GM23338 (cell line): Measurements from ENCODE around the gene POLD2. TPM values are rescaled to one million over a fixed set of nuclear protein-coding genes. Genes with fewer than 3 reads are reported as not detected.
A peak's percentile ranks its signal among the peaks of the same experiment; 100 is the strongest.

ENCODE experiments used
- ATAC-seq: fragments of 200-7000 bp; cut with Tn5 transposase; 3 replicates; pipeline ENCODE4 v1.9.1; 2020
- DNase-seq: peaks from one replicate; pipeline ENCODE4 v3.0.0-alpha.2; 2015; ENCODE audit warnings: low spot score
- H2AFZ ChIP-seq: fragments of 200-600 bp; sonication (generic); 2 replicates; pipeline ENCODE4 v1.8.0; 2016; ENCODE audit warnings: antibody characterized with exemption, mild to moderate bottlenecking, moderate library complexity
- H3F3A ChIP-seq: fragments of 200-600 bp; sonication (generic); replicated peaks from 2 replicates; pipeline ENCODE4 v1.8.0; 2017; ENCODE audit warnings: antibody characterized with exemption, mixed run types, low read depth
- H3K27ac ChIP-seq: fragments of 200-600 bp; sonication (generic); 2 replicates; pipeline ENCODE4 v1.6.1; 2016; ENCODE audit warnings: low read depth
- H3K27me3 ChIP-seq: fragments of 200-600 bp; sonication (generic); 2 replicates; pipeline ENCODE4 v1.8.0; 2016; ENCODE audit warnings: mild to moderate bottlenecking, mixed run types, moderate library complexity; ENCODE audit not compliant: insufficient read depth
- H3K36me3 ChIP-seq: fragments of 200-600 bp; sonication (generic); 2 replicates; pipeline ENCODE4 v1.8.0; 2016; ENCODE audit warnings: mild to moderate bottlenecking; ENCODE audit not compliant: insufficient read depth
- H3K4me1 ChIP-seq: fragments of 200-600 bp; sonication (generic); 2 replicates; pipeline ENCODE4 v1.8.0; 2016; ENCODE audit warnings: mild to moderate bottlenecking, moderate library complexity; ENCODE audit not compliant: insufficient read depth
- H3K4me2 ChIP-seq: fragments of 200-600 bp; sonication (generic); 2 replicates; pipeline ENCODE4 v1.7.1; 2017; ENCODE audit warnings: mixed run types
- H3K4me3 ChIP-seq: fragments of 200-600 bp; sonication (generic); 2 replicates; pipeline ENCODE4 v1.6.1; 2016; ENCODE audit warnings: mixed run types
- H3K79me2 ChIP-seq: fragments of 200-600 bp; sonication (generic); replicated peaks from 2 replicates; pipeline ENCODE4 v1.8.0; 2017; ENCODE audit warnings: mild to moderate bottlenecking; ENCODE audit not compliant: insufficient read depth
- H3K9me2 ChIP-seq: fragments of 200-600 bp; sonication (generic); 2 replicates; pipeline ENCODE4 v1.8.0; 2017; ENCODE audit not compliant: insufficient read depth
- H4K20me1 ChIP-seq: fragments of 200-600 bp; sonication (generic); replicated peaks from 2 replicates; pipeline ENCODE4 v1.8.0; 2017; ENCODE audit warnings: mild to moderate bottlenecking; ENCODE audit not compliant: insufficient read depth
- H3K27ac Mint-ChIP-seq: 2 replicates; pipeline ENCODE4 v1.8.0; 2020; ENCODE audit warnings: inconsistent platforms, mild to moderate bottlenecking, moderate library complexity, mixed read lengths
- H3K27me3 Mint-ChIP-seq: 3 replicates; pipeline ENCODE4 v1.8.0; 2022; ENCODE audit warnings: low read depth, mild to moderate bottlenecking, moderate library complexity, mixed read lengths, inconsistent platforms; ENCODE audit not compliant: insufficient read depth, poor library complexity
- H3K36me3 Mint-ChIP-seq: 3 replicates; pipeline ENCODE4 v1.8.0; 2021; ENCODE audit warnings: low read depth, mild to moderate bottlenecking, inconsistent platforms, moderate library complexity, mixed read lengths
- H3K4me1 Mint-ChIP-seq: 3 replicates; pipeline ENCODE4 v1.8.0; 2020; ENCODE audit warnings: mild to moderate bottlenecking, inconsistent platforms, mixed read lengths
- H3K4me3 Mint-ChIP-seq: 3 replicates; pipeline ENCODE4 v1.8.0; 2021; ENCODE audit warnings: moderate library complexity, mild to moderate bottlenecking, inconsistent platforms, mixed read lengths
- H3K9me3 Mint-ChIP-seq: 3 replicates; pipeline ENCODE4 v1.8.0; 2020; ENCODE audit warnings: moderate library complexity, mild to moderate bottlenecking, inconsistent platforms, mixed read lengths
- CREB1 ChIP-seq: fragments of 250-450 bp; sonication (Bioruptor Pico); IDR thresholded peaks from 2 replicates; pipeline ENCODE4 v1.5.0; 2020; ENCODE audit warnings: low read depth, mild to moderate bottlenecking, moderate library complexity
- CTCF ChIP-seq, 2 experiments: fragments of 200-600 bp in 1 of 2; sonication (generic) in 1 of 2; conservative IDR thresholded peaks; 2 replicates each; pipeline versions ENCODE4 v1.5.1 to v1.6.1; 2016 to 2017; ENCODE audit warnings: antibody characterized with exemption in 2 of 2, low read depth in 2 of 2, mild to moderate bottlenecking in 2 of 2, moderate library complexity in 1 of 2
- EZH2 ChIP-seq: fragments of 200-600 bp; sonication (generic); IDR thresholded peaks from one replicate; pipeline ENCODE4 v1.8.0; 2017; ENCODE audit warnings: antibody characterized with exemption, mild to moderate bottlenecking, low read depth; ENCODE audit not compliant: unreplicated experiment
- EZH2phosphoT487 ChIP-seq: fragments of 200-600 bp; sonication (generic); IDR thresholded peaks from one replicate; pipeline ENCODE4 v1.8.1; 2018; ENCODE audit warnings: antibody characterized with exemption; ENCODE audit not compliant: unreplicated experiment
- JUNB ChIP-seq: IDR thresholded peaks from one replicate; pipeline ENCODE4 v1.6.1; 2016; ENCODE audit warnings: antibody characterized with exemption; ENCODE audit not compliant: unreplicated experiment
- STAT1 ChIP-seq: IDR thresholded peaks from one replicate; pipeline ENCODE4 v1.6.1; 2016; ENCODE audit warnings: antibody characterized with exemption; ENCODE audit not compliant: unreplicated experiment
- polyA plus RNA-seq: library from polyadenylated mRNA; unstranded; fragments of >200 nt; fragmentation: Nextera tagmentation; extraction: Ambion mirVana; gene quantifications from 2 replicates; pipeline ENCODE4 v1.2.1, GENCODE V29; 2016
- total RNA-seq: library from RNA; depleted of rRNA; stranded (reverse); fragments of >200 nt; shearing (Covaris generic); gene quantifications from 2 replicates; pipeline ENCODE4 v1.2.3, GENCODE V29; 2014
- TF ChIP-seq, protein P1 (sequence below): fragments of 250-450 bp; sonication (Bioruptor Pico); IDR thresholded peaks from 2 replicates; pipeline ENCODE4 v1.5.0; 2020; ENCODE audit warnings: mild to moderate bottlenecking, moderate library complexity

The POLD2 gene
- total and polyA plus RNA-seq, 2 experiments from 2014 or later, result 101 to 127 TPM

- TF ChIP-seq, protein P1, sequence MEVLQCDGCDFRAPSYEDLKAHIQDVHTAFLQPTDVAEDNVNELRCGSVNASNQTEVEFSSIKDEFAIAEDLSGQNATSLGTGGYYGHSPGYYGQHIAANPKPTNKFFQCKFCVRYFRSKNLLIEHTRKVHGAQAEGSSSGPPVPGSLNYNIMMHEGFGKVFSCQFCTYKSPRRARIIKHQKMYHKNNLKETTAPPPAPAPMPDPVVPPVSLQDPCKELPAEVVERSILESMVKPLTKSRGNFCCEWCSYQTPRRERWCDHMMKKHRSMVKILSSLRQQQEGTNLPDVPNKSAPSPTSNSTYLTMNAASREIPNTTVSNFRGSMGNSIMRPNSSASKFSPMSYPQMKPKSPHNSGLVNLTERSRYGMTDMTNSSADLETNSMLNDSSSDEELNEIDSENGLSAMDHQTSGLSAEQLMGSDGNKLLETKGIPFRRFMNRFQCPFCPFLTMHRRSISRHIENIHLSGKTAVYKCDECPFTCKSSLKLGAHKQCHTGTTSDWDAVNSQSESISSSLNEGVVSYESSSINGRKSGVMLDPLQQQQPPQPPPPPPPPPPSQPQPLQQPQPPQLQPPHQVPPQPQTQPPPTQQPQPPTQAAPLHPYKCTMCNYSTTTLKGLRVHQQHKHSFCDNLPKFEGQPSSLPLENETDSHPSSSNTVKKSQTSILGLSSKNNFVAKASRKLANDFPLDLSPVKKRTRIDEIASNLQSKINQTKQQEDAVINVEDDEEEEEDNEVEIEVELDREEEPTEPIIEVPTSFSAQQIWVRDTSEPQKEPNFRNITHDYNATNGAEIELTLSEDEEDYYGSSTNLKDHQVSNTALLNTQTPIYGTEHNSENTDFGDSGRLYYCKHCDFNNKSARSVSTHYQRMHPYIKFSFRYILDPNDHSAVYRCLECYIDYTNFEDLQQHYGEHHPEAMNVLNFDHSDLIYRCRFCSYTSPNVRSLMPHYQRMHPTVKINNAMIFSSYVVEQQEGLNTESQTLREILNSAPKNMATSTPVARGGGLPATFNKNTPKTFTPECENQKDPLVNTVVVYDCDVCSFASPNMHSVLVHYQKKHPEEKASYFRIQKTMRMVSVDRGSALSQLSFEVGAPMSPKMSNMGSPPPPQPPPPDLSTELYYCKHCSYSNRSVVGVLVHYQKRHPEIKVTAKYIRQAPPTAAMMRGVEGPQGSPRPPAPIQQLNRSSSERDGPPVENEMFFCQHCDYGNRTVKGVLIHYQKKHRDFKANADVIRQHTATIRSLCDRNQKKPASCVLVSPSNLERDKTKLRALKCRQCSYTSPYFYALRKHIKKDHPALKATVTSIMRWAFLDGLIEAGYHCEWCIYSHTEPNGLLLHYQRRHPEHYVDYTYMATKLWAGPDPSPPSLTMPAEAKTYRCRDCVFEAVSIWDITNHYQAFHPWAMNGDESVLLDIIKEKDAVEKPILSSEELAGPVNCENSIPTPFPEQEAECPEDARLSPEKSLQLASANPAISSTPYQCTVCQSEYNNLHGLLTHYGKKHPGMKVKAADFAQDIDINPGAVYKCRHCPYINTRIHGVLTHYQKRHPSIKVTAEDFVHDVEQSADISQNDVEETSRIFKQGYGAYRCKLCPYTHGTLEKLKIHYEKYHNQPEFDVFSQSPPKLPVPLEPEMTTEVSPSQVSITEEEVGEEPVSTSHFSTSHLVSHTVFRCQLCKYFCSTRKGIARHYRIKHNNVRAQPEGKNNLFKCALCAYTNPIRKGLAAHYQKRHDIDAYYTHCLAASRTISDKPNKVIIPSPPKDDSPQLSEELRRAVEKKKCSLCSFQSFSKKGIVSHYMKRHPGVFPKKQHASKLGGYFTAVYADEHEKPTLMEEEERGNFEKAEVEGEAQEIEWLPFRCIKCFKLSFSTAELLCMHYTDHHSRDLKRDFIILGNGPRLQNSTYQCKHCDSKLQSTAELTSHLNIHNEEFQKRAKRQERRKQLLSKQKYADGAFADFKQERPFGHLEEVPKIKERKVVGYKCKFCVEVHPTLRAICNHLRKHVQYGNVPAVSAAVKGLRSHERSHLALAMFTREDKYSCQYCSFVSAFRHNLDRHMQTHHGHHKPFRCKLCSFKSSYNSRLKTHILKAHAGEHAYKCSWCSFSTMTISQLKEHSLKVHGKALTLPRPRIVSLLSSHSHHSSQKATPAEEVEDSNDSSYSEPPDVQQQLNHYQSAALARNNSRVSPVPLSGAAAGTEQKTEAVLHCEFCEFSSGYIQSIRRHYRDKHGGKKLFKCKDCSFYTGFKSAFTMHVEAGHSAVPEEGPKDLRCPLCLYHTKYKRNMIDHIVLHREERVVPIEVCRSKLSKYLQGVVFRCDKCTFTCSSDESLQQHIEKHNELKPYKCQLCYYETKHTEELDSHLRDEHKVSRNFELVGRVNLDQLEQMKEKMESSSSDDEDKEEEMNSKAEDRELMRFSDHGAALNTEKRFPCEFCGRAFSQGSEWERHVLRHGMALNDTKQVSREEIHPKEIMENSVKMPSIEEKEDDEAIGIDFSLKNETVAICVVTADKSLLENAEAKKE (CRISPR knock-in tag), result no peak
- TF ChIP-seq JUNB, result no peak
- no peak for TF ChIP-seq CTCF (conservative IDR thresholded peaks at IDR 0.05; ENCODE audit: low read depth in 2 of 2)
- no peak for TF ChIP-seq CREB1 (CRISPR knock-in tag)
- TF ChIP-seq EZH2, result no peak
- no peak for TF ChIP-seq EZH2phosphoT487
Observed at GRCh38 chr7:44106311-44107065, 16.9 kb downstream of the POLD2 start (continued).

- Histone ChIP-seq H3K36me3 (no peaks in the 10 kb centered on the region), H2AFZ (no peak overlapping the region), H3K27ac (no peak overlapping the region), H3K27me3 (peaks cover 9% of the 10 kb centered on the region; the same call in 1 of the 2 replicates), H4K20me1 (no peaks in the 10 kb centered on the region), H3K9me2 (no peaks in the 10 kb centered on the region), H3K79me2 (no peaks in the 10 kb centered on the region; the same call in 1 of the 2 replicates), H3K4me1 (peaks cover 8% of the 10 kb centered on the region; the same call in 1 of the 2 replicates), H3F3A (no peaks in the 10 kb centered on the region), H3K4me3 (peak overlapping the region; percentile 87; the same call in 1 of the 2 replicates), H3K4me2 (peak overlapping the region; percentile 94; the same call in 1 of the 2 replicates)
- H3K27ac Mint-ChIP-seq, result no peak overlapping the region
- peaks cover 16% of the 10 kb centered on the region for H3K27me3 Mint-ChIP-seq
- TF ChIP-seq STAT1, result no peak
- TF ChIP-seq JUNB, result no peak
- no peak for ATAC-seq
- no peaks in the 10 kb centered on the region for H3K9me3 Mint-ChIP-seq
- H3K4me3 Mint-ChIP-seq, result peak overlapping the region; percentile 78
- no peak for DNase-seq
- peaks cover 13% of the 10 kb centered on the region for H3K4me1 Mint-ChIP-seq
- H3K36me3 Mint-ChIP-seq, result peaks cover 9% of the 10 kb centered on the region; the same call in 2 of the 3 replicates
Observed at GRCh38 chr7:44105832-44106231, 17.5 kb downstream of the POLD2 start.
